Measurements from ENCODE around the gene VAC14. TPM values are rescaled to one million over a fixed set of nuclear protein-coding genes. Genes with fewer than 3 reads are reported as not detected.

VAC14 gene
- total RNA-seq, 1 donor from 2014 or later: 21.0 TPM

DNA sequence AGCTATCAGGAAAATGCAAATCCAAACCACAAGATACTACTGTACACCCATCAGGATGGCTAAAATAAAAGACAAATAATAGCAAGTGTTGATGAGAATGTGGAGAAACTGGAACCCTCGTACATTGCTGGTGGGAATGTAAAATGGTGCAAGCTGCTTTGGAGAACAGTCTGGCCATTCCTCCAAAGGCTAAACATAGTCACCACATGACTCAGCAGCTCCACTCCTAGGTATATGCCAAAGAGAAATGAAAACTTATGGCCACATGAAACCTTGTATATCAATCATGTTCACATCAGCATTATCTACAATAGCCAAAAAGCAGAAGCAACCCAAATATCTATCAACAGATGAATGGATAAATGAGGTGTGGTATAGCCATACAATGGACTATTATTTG is 28.5 kb downstream of the VAC14 start:
- no peak for DNase-seq
- Histone ChIP-seq H3K27me3 (ENCODE audit: low read depth) (no peaks in the 10 kb centered on the region), H3K27ac (replicated peaks) (no peak overlapping the region), H3K4me1 (peaks cover 11% of the 10 kb centered on the region), H3K4me3 (no peak overlapping the region), H3K36me3 (peaks cover 34% of the 10 kb centered on the region), H3K9me3 (replicated peaks) (no peaks in the 10 kb centered on the region)
- TF ChIP-seq, protein P1, sequence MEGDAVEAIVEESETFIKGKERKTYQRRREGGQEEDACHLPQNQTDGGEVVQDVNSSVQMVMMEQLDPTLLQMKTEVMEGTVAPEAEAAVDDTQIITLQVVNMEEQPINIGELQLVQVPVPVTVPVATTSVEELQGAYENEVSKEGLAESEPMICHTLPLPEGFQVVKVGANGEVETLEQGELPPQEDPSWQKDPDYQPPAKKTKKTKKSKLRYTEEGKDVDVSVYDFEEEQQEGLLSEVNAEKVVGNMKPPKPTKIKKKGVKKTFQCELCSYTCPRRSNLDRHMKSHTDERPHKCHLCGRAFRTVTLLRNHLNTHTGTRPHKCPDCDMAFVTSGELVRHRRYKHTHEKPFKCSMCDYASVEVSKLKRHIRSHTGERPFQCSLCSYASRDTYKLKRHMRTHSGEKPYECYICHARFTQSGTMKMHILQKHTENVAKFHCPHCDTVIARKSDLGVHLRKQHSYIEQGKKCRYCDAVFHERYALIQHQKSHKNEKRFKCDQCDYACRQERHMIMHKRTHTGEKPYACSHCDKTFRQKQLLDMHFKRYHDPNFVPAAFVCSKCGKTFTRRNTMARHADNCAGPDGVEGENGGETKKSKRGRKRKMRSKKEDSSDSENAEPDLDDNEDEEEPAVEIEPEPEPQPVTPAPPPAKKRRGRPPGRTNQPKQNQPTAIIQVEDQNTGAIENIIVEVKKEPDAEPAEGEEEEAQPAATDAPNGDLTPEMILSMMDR (IDR thresholded peaks at IDR 0.05; ENCODE audit: borderline replicate concordance): no peak
- intact Hi-C loops (cut with micrococcal nuclease): loop anchor here (5.0 kb wide), 1 partner anchor 95 kb away; no protein-coding TSS in a partner anchor

- intact Hi-C loops (cut with micrococcal nuclease): loop anchor here (5.0 kb wide), 1 partner anchor 94 kb away; no protein-coding TSS in a partner anchor
- H3K4me3 ChIP-seq: no peak overlapping the region
- H3K27ac ChIP-seq (replicated peaks): no peak overlapping the region
- peaks cover 32% of the 10 kb centered on the region for H3K36me3 ChIP-seq
- no peaks in the 10 kb centered on the region for H3K27me3 ChIP-seq (ENCODE audit: low read depth)
- TF ChIP-seq, protein P1 (IDR thresholded peaks at IDR 0.05; ENCODE audit: borderline replicate concordance): peak; percentile 98
- peak; percentile 46 for DNase-seq
- no peaks in the 10 kb centered on the region for H3K9me3 ChIP-seq (replicated peaks)
- peaks cover 11% of the 10 kb centered on the region for H3K4me1 ChIP-seq
Observed at GRCh38 chr16:70770626-70771552, 30.1 kb downstream of the VAC14 start.

DNA sequence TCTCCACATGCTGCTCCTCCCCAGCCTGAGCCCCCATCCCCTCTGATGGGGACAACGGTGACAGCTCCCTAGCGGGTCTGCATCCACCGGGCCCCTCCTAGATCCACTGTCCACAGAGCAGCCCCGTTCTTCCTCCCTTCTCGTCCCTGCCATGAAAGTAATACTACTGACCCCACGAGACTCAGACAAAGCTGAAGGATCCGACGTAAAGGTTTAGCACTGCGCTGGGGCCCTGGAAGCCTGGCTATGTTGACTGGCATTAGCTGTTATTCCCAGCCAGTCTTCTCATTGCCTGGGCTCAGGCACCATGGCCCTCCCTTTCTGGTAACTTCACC is 30.7 kb downstream of the VAC14 start:
- peaks cover 11% of the 10 kb centered on the region for H3K4me1 ChIP-seq
- TF ChIP-seq, protein P1 (IDR thresholded peaks at IDR 0.05; ENCODE audit: borderline replicate concordance): no peak
- intact Hi-C loops (cut with micrococcal nuclease): loop anchor here (5.0 kb wide), 1 partner anchor 93 kb away; no protein-coding TSS in a partner anchor
- H3K9me3 ChIP-seq (replicated peaks): no peaks in the 10 kb centered on the region
- H3K36me3 ChIP-seq: peaks cover 32% of the 10 kb centered on the region
- H3K4me3 ChIP-seq: no peak overlapping the region
- no peak for DNase-seq
- H3K27ac ChIP-seq (replicated peaks): no peak overlapping the region
- H3K27me3 ChIP-seq (ENCODE audit: low read depth): no peaks in the 10 kb centered on the region

DNA sequence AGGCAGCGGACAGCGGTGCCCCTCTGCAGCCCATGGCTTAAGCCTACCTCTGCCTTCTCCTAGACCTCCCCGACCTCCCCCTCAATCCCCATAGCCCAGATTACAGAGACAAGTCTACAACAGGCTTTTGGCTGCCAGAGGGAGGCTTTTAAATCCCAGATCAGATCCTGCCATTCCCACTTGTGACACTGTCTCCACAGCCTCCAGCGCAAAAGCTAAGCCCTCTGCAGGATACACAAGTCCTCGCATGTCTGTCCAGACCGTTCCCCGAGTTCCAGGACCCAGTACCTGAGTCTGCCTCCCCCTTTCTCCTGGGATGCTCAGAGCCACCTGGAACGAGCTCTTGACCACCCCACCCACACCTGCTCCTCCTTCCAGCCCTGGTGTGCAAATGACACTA is 31.2 kb downstream of the VAC14 start:
- no peak for DNase-seq
- Histone ChIP-seq H3K4me3 (no peak overlapping the region), H3K4me1 (peaks cover 11% of the 10 kb centered on the region), H3K27ac (replicated peaks) (no peak overlapping the region), H3K27me3 (ENCODE audit: low read depth) (no peaks in the 10 kb centered on the region), H3K36me3 (peaks cover 32% of the 10 kb centered on the region), H3K9me3 (replicated peaks) (no peaks in the 10 kb centered on the region)
- TF ChIP-seq, protein P1 (IDR thresholded peaks at IDR 0.05; ENCODE audit: borderline replicate concordance): no peak
- intact Hi-C loops (cut with micrococcal nuclease): loop anchor here (5.0 kb wide), 1 partner anchor 92 kb away; no protein-coding TSS in a partner anchor

DNA sequence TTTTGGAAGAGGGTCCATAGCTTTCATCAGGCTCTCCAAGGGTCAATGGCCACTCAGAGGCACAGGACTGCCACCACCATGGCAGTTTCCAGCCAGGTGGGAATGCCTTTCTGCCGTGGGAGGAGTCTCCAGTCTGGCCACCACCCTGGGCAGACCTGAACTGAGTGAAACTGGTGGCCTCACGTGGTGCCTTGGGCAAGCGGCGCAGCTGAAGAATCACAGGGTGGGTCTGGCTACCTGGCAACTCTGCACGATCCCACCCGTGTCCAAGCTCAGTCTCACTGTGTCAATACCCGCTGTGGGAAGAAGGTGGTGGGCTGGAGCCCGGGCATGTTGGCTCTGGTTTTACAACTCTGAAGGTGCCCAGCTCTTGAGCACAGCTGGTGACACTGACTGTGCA is 31.8 kb downstream of the VAC14 start:
- H3K4me3 ChIP-seq: no peak overlapping the region
- intact Hi-C loops (cut with micrococcal nuclease): no loop called here
- peaks cover 11% of the 10 kb centered on the region for H3K4me1 ChIP-seq
- no peak for DNase-seq
- peaks cover 30% of the 10 kb centered on the region for H3K36me3 ChIP-seq
- TF ChIP-seq, protein P1 (IDR thresholded peaks at IDR 0.05; ENCODE audit: borderline replicate concordance): no peak
- no peak overlapping the region for H3K27ac ChIP-seq (replicated peaks)
- H3K27me3 ChIP-seq (ENCODE audit: low read depth): no peaks in the 10 kb centered on the region
- H3K9me3 ChIP-seq (replicated peaks): no peaks in the 10 kb centered on the region
